A549 (cell line): ENCODE measurements around the gene ZNF446. TPM values are rescaled to one million over a fixed set of nuclear protein-coding genes. Genes with fewer than 3 reads are reported as not detected.

Experiments used
- ATAC-seq, 2 experiments: fragments of 200-7000 bp in 1 of 2; fragments of >200 bp in 1 of 2; cut with Nextera tagmentation in 1 of 2; cut with Tn5 transposase in 1 of 2; 3 replicates each; pipeline versions ENCODE4 v1.8.0 to v1.9.1; 2018 to 2020; ENCODE audit warnings: mild to moderate bottlenecking in 1 of 2, moderate library complexity in 1 of 2
- CTCF ChIA-PET: fragments of 300-600 bp; sonication (Branson Sonifier 250); formaldehyde crosslinking; extraction: SDS; loops from one replicate; lab custom pipeline; 2021; ENCODE audit warnings: antibody characterized with exemption, inconsistent platforms; lab: Yijun Ruan, JAX
- POLR2A ChIA-PET: fragments of 350-600 bp; formaldehyde crosslinking; extraction: SDS; loops from one replicate; lab custom pipeline; 2021; ENCODE audit warnings: antibody characterized with exemption, inconsistent platforms; lab: Yijun Ruan, JAX
- DNase-seq, 2 experiments: peaks; one replicate each; pipeline versions ENCODE4 v3.0.0 to v3.0.0-alpha.2; 2011 to 2016; ENCODE audit warnings: low read depth in 1 of 2, low spot score in 1 of 2
- FAIRE-seq: peaks from 2 replicates; lab custom pipeline; 2011; peaks lifted over from hg19 to GRCh38; lab: Jason Lieb, UNC
- H3K27ac ChIP-seq, 2 experiments: fragments of >200 bp; sonication (Bioruptor Twin); formaldehyde crosslinking; 3 replicates each; pipeline ENCODE4 v1.5.1; 2016 to 2017
- H3K4me1 ChIP-seq: fragments of >200 bp; sonication (Bioruptor Twin); formaldehyde crosslinking; 3 replicates; pipeline ENCODE4 v1.6.1; 2016
- H3K4me2 ChIP-seq: fragments of >200 bp; sonication (Bioruptor Twin); formaldehyde crosslinking; 3 replicates; pipeline ENCODE4 v1.6.1; 2016
- H3K4me3 ChIP-seq: fragments of >200 bp; sonication (Bioruptor Twin); formaldehyde crosslinking; 3 replicates; pipeline ENCODE4 v1.5.1; 2016
- H3K9me3 ChIP-seq: fragments of >200 bp; sonication (Bioruptor Twin); formaldehyde crosslinking; 3 replicates; pipeline ENCODE4 v1.6.1; 2016
- BCL3 ChIP-seq: fragments of >200 bp; sonication (Bioruptor Twin); formaldehyde crosslinking; IDR thresholded peaks from 3 replicates; pipeline ENCODE4 v1.6.1; 2016
- CTCF ChIP-seq: fragments of >200 bp; sonication (Bioruptor Twin); formaldehyde crosslinking; IDR thresholded peaks from 3 replicates; pipeline ENCODE4 v1.5.1; 2016
- E2F6 ChIP-seq: IDR thresholded peaks from 2 replicates; pipeline ENCODE4 v1.6.1; 2012; ENCODE audit warnings: low read depth, borderline replicate concordance
- EHF ChIP-seq: fragments of 250-450 bp; sonication (Bioruptor Pico); IDR thresholded peaks from 2 replicates; pipeline ENCODE4 v1.5.0; 2020; ENCODE audit warnings: mild to moderate bottlenecking
- JUN ChIP-seq, 2 experiments: fragments of >200 bp; sonication (Bioruptor Twin); formaldehyde crosslinking; IDR thresholded peaks; 2 replicates in 1 of 2; 3 replicates in 1 of 2; pipeline ENCODE4 v1.6.1; 2016 to 2017
- MYC ChIP-seq: IDR thresholded peaks from 2 replicates; pipeline ENCODE4 v1.6.1; 2012; ENCODE audit warnings: mild to moderate bottlenecking, inconsistent platforms, low read length, improper control_type of control experiment, borderline replicate concordance
- PHF8 ChIP-seq: fragments of 200-600 bp; sonication (generic); IDR thresholded peaks from 2 replicates; pipeline ENCODE4 v1.6.1; 2016; ENCODE audit warnings: low read depth, mild to moderate bottlenecking, antibody characterized with exemption, moderate library complexity, borderline replicate concordance
- POLR2A ChIP-seq: IDR thresholded peaks from 2 replicates; pipeline ENCODE4 v1.6.1; 2012; ENCODE audit warnings: mild to moderate bottlenecking, low read length
- POLR2AphosphoS2 ChIP-seq: conservative IDR thresholded peaks from 2 replicates; pipeline ENCODE4 v1.6.1; 2012; ENCODE audit warnings: low read length, improper control_type of control experiment, inconsistent platforms
- RARB ChIP-seq: fragments of 250-450 bp; sonication (Bioruptor Pico); IDR thresholded peaks from 2 replicates; pipeline ENCODE4 v1.8.0; 2021; ENCODE audit warnings: mild to moderate bottlenecking, moderate library complexity
- RFX5 ChIP-seq: fragments of 450-650 bp; IDR thresholded peaks from 2 replicates; pipeline ENCODE4 v1.7.1; 2014; ENCODE audit warnings: antibody characterized with exemption, mild to moderate bottlenecking, moderate library complexity
- SREBF2 ChIP-seq: fragments of 450-650 bp; IDR thresholded peaks from 2 replicates; pipeline ENCODE4 v1.6.1; 2014; ENCODE audit warnings: mild to moderate bottlenecking, moderate library complexity
- USF2 ChIP-seq: fragments of 450-650 bp; IDR thresholded peaks from 2 replicates; pipeline ENCODE4 v1.6.1; 2014; ENCODE audit warnings: antibody characterized with exemption
- ZC3H11A ChIP-seq: fragments of 450-650 bp; IDR thresholded peaks from 2 replicates; pipeline ENCODE4 v1.6.1; 2014; ENCODE audit warnings: antibody characterized with exemption, mild to moderate bottlenecking
- ZFP36 ChIP-seq: fragments of 450-650 bp; IDR thresholded peaks from 2 replicates; pipeline ENCODE4 v1.6.1; 2014; ENCODE audit warnings: borderline replicate concordance; ENCODE audit not compliant: partially characterized antibody
- ZNF302 ChIP-seq: fragments of 250-450 bp; sonication (Bioruptor Pico); IDR thresholded peaks from 2 replicates; pipeline ENCODE4 v1.9.0; 2021; ENCODE audit warnings: inconsistent platforms, mild to moderate bottlenecking, moderate library complexity
- ZSCAN20 ChIP-seq: fragments of 250-450 bp; sonication (Bioruptor Pico); IDR thresholded peaks from 2 replicates; pipeline ENCODE4 v1.8.0; 2022; ENCODE audit warnings: mild to moderate bottlenecking, moderate library complexity
- WGBS: methylation state at CpG from one replicate; pipeline ENCODE4 v1.1.6; 2017; ENCODE audit errors: missing lambda C conversion rate; 5-methylcytosine and 5-hydroxymethylcytosine counted together
- polyA plus RNA-seq, 4 experiments: library from polyadenylated mRNA; depleted of rRNA in 3 of 4; stranded (reverse); fragments of >200 nt; fragmentation: RNase III in 1 of 4; extraction: RNeasy Plus Mini Kit Qiagen cat#74134 plus additional on column Dnase treatment in 1 of 4; gene quantifications; 2 replicates in 3 of 4; 3 replicates in 1 of 4; pipeline ENCODE4 v1.2.3, GENCODE V29; 2011 to 2017
- TF ChIP-seq, protein P1 (sequence below): IDR thresholded peaks from 2 replicates; pipeline ENCODE4 v1.6.1; 2012

The ZNF446 gene
- polyA plus RNA-seq, 2 of the 4 experiments (the other 2 are of a cell fraction), result 6.2 to 11.0 TPM

GRCh38 chr19:58466089-58466759, 9.9 kb upstream of the ZNF446 start:
- ChIA-PET POLR2A (interaction anchor here (0.6 to 2.2 kb wide), 3 partner anchors 9 to 104 kb away, joined by 3 to 7 read pairs (median 3); partner anchors contain the start of genes ZNF497 and ZNF584), CTCF (interaction anchor here (0.9 to 2.0 kb wide), 3 partner anchors 10 to 63 kb away, joined by 3 to 4 read pairs (median 3); no protein-coding TSS in a partner anchor)
- H3K9me3 ChIP-seq, result no peaks in the 10 kb centered on the region
- FAIRE-seq (no peak), ATAC-seq (peak; percentile 64 to 68), DNase-seq (peak in 1 of 2 experiments; percentile 58)
- H3K4me1 ChIP-seq, result peaks cover 6% of the 10 kb centered on the region; the same call in 2 of the 3 replicates
- 0 out of 2 replicates have a peak, but pooled peaks have one; percentile 21 for TF ChIP-seq MYC
- TF ChIP-seq ZFP36, result peak; percentile 54
- no peak for TF ChIP-seq EHF (CRISPR knock-in tag)
- 0 out of 3 replicates have a peak, but pooled peaks have one; percentile 7 for TF ChIP-seq CTCF
- WGBS, result 37% methylated on average over 20 of the region's 20 CpGs
- peak overlapping the region; percentile 52 to 82; a peak in 5 of 6 replicates for H3K27ac ChIP-seq
- H3K4me2 ChIP-seq, result peak overlapping the region; percentile 82
- H3K4me3 ChIP-seq, result peak overlapping the region; percentile 97

GRCh38 chr19:58466760-58467589, 9.2 kb upstream of the ZNF446 start, which contains the start of gene ZNF324:
TSS of gene ZNF324 (plus strand) at chr19:58467080. CDS start at chr19:58469186, 2,106 bp downstream.
- ChIA-PET POLR2A (interaction anchor here (2.2 kb wide), 1 partner anchor 59 kb away, joined by 7 read pairs; the partner anchor contains the start of gene ZNF584), CTCF (interaction anchor here (1.4 to 2.0 kb wide), 2 partner anchors 10 to 33 kb away, joined by 3 to 4 read pairs; no protein-coding TSS in a partner anchor)
- TF ChIP-seq BCL3 (peak; percentile 19; the same call in 1 of the 3 replicates), RFX5 (0 out of 2 replicates have a peak, but pooled peaks have one; percentile 17), POLR2AphosphoS2 (no peak), USF2 (peak; percentile 98), ZSCAN20 (CRISPR knock-in tag) (no peak), ZC3H11A (no peak), POLR2A (peak; percentile 38), PHF8 (peak; percentile 71; the same call in 1 of the 2 replicates), SREBF2 (no peak), E2F6 (peak; percentile 48; the same call in 1 of the 2 replicates), ZNF302 (no peak), RARB (CRISPR knock-in tag) (no peak), JUN (IDR thresholded peaks at IDR 0.05) (peak in 1 of 2 experiments; percentile 42; a peak in 2 of 5 replicates)
- TF ChIP-seq, protein P1, sequence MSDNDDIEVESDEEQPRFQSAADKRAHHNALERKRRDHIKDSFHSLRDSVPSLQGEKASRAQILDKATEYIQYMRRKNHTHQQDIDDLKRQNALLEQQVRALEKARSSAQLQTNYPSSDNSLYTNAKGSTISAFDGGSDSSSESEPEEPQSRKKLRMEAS, result peak; percentile 60
- peak within 1 kb of the TSS; percentile 77 to 82 for H3K27ac ChIP-seq
- H3K4me2 ChIP-seq, result peak within 1 kb of the TSS; percentile 91
- H3K4me3 ChIP-seq, result peak within 1 kb of the TSS; percentile 97
- DNase-seq (peak; percentile 98 to 99), FAIRE-seq (peak; percentile 84), ATAC-seq (peak; percentile 91 to 96)
- no peaks in the 10 kb centered on the region for H3K9me3 ChIP-seq
- WGBS, result 2% methylated on average over 12 of the region's 92 CpGs
- peaks cover 6% of the 10 kb centered on the region; the same call in 2 of the 3 replicates for H3K4me1 ChIP-seq
